CD14-positive monocyte (primary cell): ENCODE results near the gene PXN. TPM values are rescaled to one million over a fixed set of nuclear protein-coding genes. Genes with fewer than 3 reads are reported as not detected.

Experiments
- DNase-seq, 3 donors: peaks; one replicate each; pipeline ENCODE4 v3.0.0-alpha.2; 2011 to 2022
- H2AFZ ChIP-seq: 2 replicates; pipeline ENCODE4 v1.6.0; 2012; ENCODE audit warnings: mild to moderate bottlenecking, low read depth, low read length, inconsistent platforms; ENCODE audit not compliant: insufficient read depth, poor library complexity, severe bottlenecking
- H3K27ac ChIP-seq, 2 donors: 1 replicate in 1 of 2; 2 replicates in 1 of 2; pipeline ENCODE4 v1.5.1; 2012 to 2013; ENCODE audit warnings: low read length in 2 of 2, control low read depth in 1 of 2, inconsistent platforms in 1 of 2, low read depth in 1 of 2, mild to moderate bottlenecking in 1 of 2
- H3K27me3 ChIP-seq, 2 donors: one replicate each; pipeline versions ENCODE4 v1.6.0 to v1.6.1; 2011 to 2013; ENCODE audit warnings: low read length in 2 of 2; ENCODE audit not compliant: control insufficient read depth in 2 of 2, insufficient read depth in 2 of 2
- H3K36me3 ChIP-seq, 2 donors: replicated peaks in 1 of 2; 1 replicate in 1 of 2; 2 replicates in 1 of 2; pipeline versions ENCODE4 v1.5.1 to v1.6.1; 2012 to 2013; ENCODE audit warnings: low read length in 2 of 2, control low read depth in 1 of 2, inconsistent platforms in 1 of 2, mild to moderate bottlenecking in 1 of 2; ENCODE audit not compliant: insufficient read depth in 2 of 2, control insufficient read depth in 1 of 2
- H3K4me1 ChIP-seq, 2 donors: 1 replicate in 1 of 2; 2 replicates in 1 of 2; pipeline versions ENCODE4 v1.5.1 to v1.6.1; 2012 to 2013; ENCODE audit warnings: low read length in 2 of 2, control low read depth in 1 of 2, inconsistent platforms in 1 of 2, mild to moderate bottlenecking in 1 of 2, moderate library complexity in 1 of 2; ENCODE audit not compliant: insufficient read depth in 2 of 2, control insufficient read depth in 1 of 2
- H3K4me2 ChIP-seq: replicated peaks from 2 replicates; pipeline ENCODE3; 2012; ENCODE audit warnings: low read length, moderate library complexity, mild to moderate bottlenecking; ENCODE audit not compliant: poor library complexity, severe bottlenecking; ENCODE audit errors: extremely low read depth
- H3K4me3 ChIP-seq, 3 experiments: fragments of 200-600 bp in 1 of 3; sonication (generic) in 1 of 3; replicated peaks in 1 of 3; 1 replicate in 2 of 3; 2 replicates in 1 of 3; pipeline ENCODE4 v1.5.1; 2011 to 2013; ENCODE audit warnings: low read length in 3 of 3, mild to moderate bottlenecking in 3 of 3, control low read depth in 2 of 3, low read depth in 2 of 3, inconsistent platforms in 1 of 3, moderate library complexity in 1 of 3
- H3K79me2 ChIP-seq: 2 replicates; pipeline ENCODE4 v1.6.0; 2012; ENCODE audit warnings: mild to moderate bottlenecking, control low read depth, inconsistent platforms, low read length, moderate library complexity; ENCODE audit not compliant: insufficient read depth
- H3K9ac ChIP-seq: 2 replicates; pipeline ENCODE4 v1.6.0; 2017; ENCODE audit warnings: low read length, mild to moderate bottlenecking; ENCODE audit not compliant: insufficient read depth, poor library complexity, severe bottlenecking
- H3K9me3 ChIP-seq, 2 donors: replicated peaks in 1 of 2; 1 replicate in 1 of 2; 2 replicates in 1 of 2; pipeline versions ENCODE4 v1.5.1 to v1.6.1; 2012 to 2013; ENCODE audit warnings: low read length in 2 of 2, control low read depth in 1 of 2; ENCODE audit not compliant: control insufficient read depth in 1 of 2, insufficient read depth in 1 of 2
- H4K20me1 ChIP-seq: 2 replicates; pipeline ENCODE4 v1.6.0; 2012; ENCODE audit warnings: mild to moderate bottlenecking, low read length, control low read depth, moderate library complexity; ENCODE audit not compliant: insufficient read depth
- H3K27ac Mint-ChIP-seq, 7 donors: one replicate each; pipeline ENCODE4 v1.8.0; 2020; ENCODE audit warnings: mild to moderate bottlenecking in 7 of 7, mixed read lengths in 7 of 7, moderate library complexity in 6 of 7, inconsistent platforms in 2 of 7
- H3K27me3 Mint-ChIP-seq, 3 donors: one replicate each; pipeline ENCODE4 v1.8.0; 2021 to 2022; ENCODE audit warnings: low read depth in 3 of 3, mild to moderate bottlenecking in 3 of 3, mixed read lengths in 3 of 3, moderate library complexity in 3 of 3, inconsistent platforms in 1 of 3
- H3K36me3 Mint-ChIP-seq, 2 donors: one replicate each; pipeline ENCODE4 v1.8.0; 2020; ENCODE audit warnings: mixed read lengths in 2 of 2, inconsistent platforms in 1 of 2, mild to moderate bottlenecking in 1 of 2
- H3K4me1 Mint-ChIP-seq: one replicate; pipeline ENCODE4 v1.8.0; 2020; ENCODE audit warnings: mild to moderate bottlenecking, mixed read lengths
- H3K4me3 Mint-ChIP-seq, 2 donors: one replicate each; pipeline ENCODE4 v1.8.0; 2020; ENCODE audit warnings: mild to moderate bottlenecking in 2 of 2, mixed read lengths in 2 of 2, moderate library complexity in 1 of 2
- H3K9me3 Mint-ChIP-seq, 7 donors: one replicate each; pipeline ENCODE4 v1.8.0; 2020 to 2022; ENCODE audit warnings: mixed read lengths in 7 of 7, mild to moderate bottlenecking in 6 of 7, moderate library complexity in 6 of 7, inconsistent platforms in 2 of 7
- CTCF ChIP-seq: fragments of 200-600 bp; IDR thresholded peaks from one replicate; pipeline ENCODE4 v1.8.0; 2022; ENCODE audit warnings: antibody characterized with exemption, mild to moderate bottlenecking
- WGBS: methylation state at CpG from one replicate; pipeline ENCODE4 v1.1.5; 2013; ENCODE audit warnings: missing lambda C conversion rate; ENCODE audit not compliant: insufficient coverage; 5-methylcytosine and 5-hydroxymethylcytosine counted together
- intact Hi-C, 2 donors: fragments of 100-400 bp; cut with micrococcal nuclease; formaldehyde crosslinking; loops; one replicate each; pipeline versions ENCODE4 v1.15.0 to v1.15.1; 2023
- polyA plus RNA-seq, 3 donors: library from polyadenylated mRNA; depleted of rRNA in 1 of 3; unstranded in 2 of 3; stranded (reverse) in 1 of 3; fragments of 300-500 nt in 2 of 3; fragments of >200 nt in 1 of 3; fragmentation: Illumina TruSeq in 2 of 3; gene quantifications; 1 replicate in 2 of 3; 2 replicates in 1 of 3; pipeline ENCODE4 v1.2.3, GENCODE V29; 2012 to 2021

PXN gene
- polyA plus RNA-seq, 3 donors: 62.5 to 106 (median 98.4) TPM

- H3K9me3 Mint-ChIP-seq: no peaks in the 10 kb centered on the region
- Histone ChIP-seq H2AFZ (no peak overlapping the region), H3K36me3 (no peaks in the 10 kb centered on the region), H3K27ac (peak overlapping the region; percentile 1 to 85), H3K4me2 (peak overlapping the region; percentile 88), H3K9me3 (no peaks in the 10 kb centered on the region), H4K20me1 (peaks cover 58% of the 10 kb centered on the region), H3K79me2 (peaks cover 62% of the 10 kb centered on the region), H3K27me3 (no peaks in the 10 kb centered on the region), H3K4me1 (peaks cover 60 to 67% of the 10 kb centered on the region in 2 donors), H3K9ac (peak overlapping the region; percentile 96), H3K4me3 (peak overlapping the region; percentile 76 to 93 (median 92))
- peak overlapping the region; percentile 94 to 97 for H3K4me3 Mint-ChIP-seq
- peak overlapping the region; percentile 83 to 96 (median 89) for H3K27ac Mint-ChIP-seq
- H3K27me3 Mint-ChIP-seq: peaks cover 0 to 5% (median 2%) of the 10 kb centered on the region in 3 donors
- DNase-seq: no peak
- intact Hi-C loops: loop anchor here (2.0 kb wide), 1 partner anchor 35 kb away; no protein-coding TSS in a partner anchor
- TF ChIP-seq CTCF: no peak
- WGBS: 88% methylated on average over 5 of the region's 15 CpGs
- H3K4me1 Mint-ChIP-seq: peaks cover 66% of the 10 kb centered on the region
- peaks cover 17 to 28% of the 10 kb centered on the region in 2 donors for H3K36me3 Mint-ChIP-seq
Measured at GRCh38 chr12:120264086-120264903, 1.2 kb downstream of the PXN start.

DNA sequence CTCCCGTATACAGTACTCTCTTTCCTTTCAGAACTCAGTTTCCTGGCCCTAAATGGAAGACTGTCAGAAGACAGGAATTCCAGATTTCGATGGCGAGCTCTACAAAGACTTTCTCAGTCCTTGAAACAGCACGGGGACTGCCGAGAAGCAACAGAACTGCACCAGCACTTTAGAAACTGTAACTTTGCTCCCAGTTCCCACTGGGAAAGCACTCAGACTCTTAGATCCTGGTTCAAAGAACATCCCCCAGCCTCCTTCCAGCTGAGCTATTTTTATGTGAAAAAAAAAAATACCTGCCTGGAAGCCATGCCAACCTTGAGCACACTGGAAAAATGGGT is 1.8 kb downstream of the PXN start:
- H3K9me3 Mint-ChIP-seq: no peaks in the 10 kb centered on the region
- peak overlapping the region; percentile 88 for H3K4me2 ChIP-seq
- intact Hi-C loops: loop anchor here (2.0 kb wide), 1 partner anchor 35 kb away; no protein-coding TSS in a partner anchor

More for the DNA sequence above, 1.8 kb downstream of the PXN start:
- WGBS: 85% methylated on average over 5 of the region's 5 CpGs
- no peaks in the 10 kb centered on the region for H3K36me3 ChIP-seq
- no peaks in the 10 kb centered on the region for H3K27me3 ChIP-seq
- no peak for DNase-seq
- H3K4me3 ChIP-seq: peak overlapping the region; percentile 76 to 93 (median 92)
- Mint-ChIP-seq H3K36me3 (peaks cover 17 to 29% of the 10 kb centered on the region in 2 donors), H3K4me1 (peaks cover 71% of the 10 kb centered on the region), H3K4me3 (peak overlapping the region; percentile 94 to 97), H3K27me3 (peaks cover 0 to 4% (median 2%) of the 10 kb centered on the region in 3 donors), H3K27ac (peak overlapping the region; percentile 45 to 96 (median 90))
- peak overlapping the region; percentile 1 to 85 for H3K27ac ChIP-seq
- H3K4me1 ChIP-seq: peaks cover 66 to 72% of the 10 kb centered on the region in 2 donors
- peak overlapping the region; percentile 96 for H3K9ac ChIP-seq
- no peaks in the 10 kb centered on the region for H3K9me3 ChIP-seq
- no peak overlapping the region for H2AFZ ChIP-seq
- no peak for TF ChIP-seq CTCF
- H3K79me2 ChIP-seq: peaks cover 68% of the 10 kb centered on the region
- peaks cover 64% of the 10 kb centered on the region for H4K20me1 ChIP-seq
